Measurements from ENCODE around the gene INS.
"Not testable (repeated sequence)": the region's sequence is repeated elsewhere in the genome, so short reads cannot be mapped to it uniquely, and the experiment has no call there.

The INS gene

GRCh38 chr11:2180347-2180746 is 19.3 kb upstream of the INS start:
- no peak for ATAC-seq (ENCODE audit: insufficient read depth, low read depth)
- Histone ChIP-seq H3K36me3 (ENCODE audit: insufficient read depth, low read length) (no peaks in the 10 kb centered on the region), H4K20me1 (ENCODE audit: insufficient read depth, low read length) (no peaks in the 10 kb centered on the region; the same call in 1 of the 2 replicates), H3K79me2 (ENCODE audit: insufficient read depth, low read length) (no peaks in the 10 kb centered on the region), H3K27me3 (ENCODE audit: insufficient read depth, low read length, poor library complexity) (no peaks in the 10 kb centered on the region), H3K4me3 (ENCODE audit: low read depth in 1 of 2, low read length in 2 of 2) (no peak overlapping the region), H2AFZ (ENCODE audit: low read depth, low read length) (no peak overlapping the region), H3K9me3 (ENCODE audit: insufficient read depth, low read length, severe bottlenecking) (no peaks in the 10 kb centered on the region), H3K27ac (ENCODE audit: low read length) (no peak overlapping the region), H3K4me2 (ENCODE audit: insufficient read depth, low read length) (no peak overlapping the region), H3K9ac (ENCODE audit: low read depth, low read length) (no peak overlapping the region), H3K4me1 (ENCODE audit: insufficient read depth, low read length) (peaks cover 12% of the 10 kb centered on the region)
- no peak for DNase-seq
- no peak for TF ChIP-seq EZH2 (IDR thresholded peaks at IDR 0.05; ENCODE audit: borderline replicate concordance, low read depth, low read length, severe bottlenecking)
- TF ChIP-seq, protein P1, sequence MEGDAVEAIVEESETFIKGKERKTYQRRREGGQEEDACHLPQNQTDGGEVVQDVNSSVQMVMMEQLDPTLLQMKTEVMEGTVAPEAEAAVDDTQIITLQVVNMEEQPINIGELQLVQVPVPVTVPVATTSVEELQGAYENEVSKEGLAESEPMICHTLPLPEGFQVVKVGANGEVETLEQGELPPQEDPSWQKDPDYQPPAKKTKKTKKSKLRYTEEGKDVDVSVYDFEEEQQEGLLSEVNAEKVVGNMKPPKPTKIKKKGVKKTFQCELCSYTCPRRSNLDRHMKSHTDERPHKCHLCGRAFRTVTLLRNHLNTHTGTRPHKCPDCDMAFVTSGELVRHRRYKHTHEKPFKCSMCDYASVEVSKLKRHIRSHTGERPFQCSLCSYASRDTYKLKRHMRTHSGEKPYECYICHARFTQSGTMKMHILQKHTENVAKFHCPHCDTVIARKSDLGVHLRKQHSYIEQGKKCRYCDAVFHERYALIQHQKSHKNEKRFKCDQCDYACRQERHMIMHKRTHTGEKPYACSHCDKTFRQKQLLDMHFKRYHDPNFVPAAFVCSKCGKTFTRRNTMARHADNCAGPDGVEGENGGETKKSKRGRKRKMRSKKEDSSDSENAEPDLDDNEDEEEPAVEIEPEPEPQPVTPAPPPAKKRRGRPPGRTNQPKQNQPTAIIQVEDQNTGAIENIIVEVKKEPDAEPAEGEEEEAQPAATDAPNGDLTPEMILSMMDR (IDR thresholded peaks at IDR 0.05; ENCODE audit: borderline replicate concordance, extremely low read depth, low read length, poor library complexity, severe bottlenecking) = no peak

GRCh38 chr11:2179516-2179915 is 18.5 kb upstream of the INS start:
- Histone ChIP-seq H3K9ac (ENCODE audit: low read depth, low read length) (no peak overlapping the region), H4K20me1 (ENCODE audit: insufficient read depth, low read length) (no peaks in the 10 kb centered on the region; the same call in 1 of the 2 replicates), H3K27ac (ENCODE audit: low read length) (no peak overlapping the region), H3K4me3 (ENCODE audit: low read depth in 1 of 2, low read length in 2 of 2) (no peak overlapping the region), H3K79me2 (ENCODE audit: insufficient read depth, low read length) (no peaks in the 10 kb centered on the region), H2AFZ (ENCODE audit: low read depth, low read length) (no peak overlapping the region), H3K36me3 (ENCODE audit: insufficient read depth, low read length) (no peaks in the 10 kb centered on the region), H3K27me3 (ENCODE audit: insufficient read depth, low read length, poor library complexity) (no peaks in the 10 kb centered on the region), H3K4me1 (ENCODE audit: insufficient read depth, low read length) (peaks cover 12% of the 10 kb centered on the region), H3K4me2 (ENCODE audit: insufficient read depth, low read length) (no peak overlapping the region), H3K9me3 (ENCODE audit: insufficient read depth, low read length, severe bottlenecking) (no peaks in the 10 kb centered on the region)
- ATAC-seq (ENCODE audit: insufficient read depth, low read depth) (no peak), DNase-seq (no peak)
- no peak for TF ChIP-seq EZH2 (IDR thresholded peaks at IDR 0.05; ENCODE audit: borderline replicate concordance, low read depth, low read length, severe bottlenecking)
- TF ChIP-seq, protein P1 (IDR thresholded peaks at IDR 0.05; ENCODE audit: borderline replicate concordance, extremely low read depth, low read length, poor library complexity, severe bottlenecking) = no peak

DNA sequence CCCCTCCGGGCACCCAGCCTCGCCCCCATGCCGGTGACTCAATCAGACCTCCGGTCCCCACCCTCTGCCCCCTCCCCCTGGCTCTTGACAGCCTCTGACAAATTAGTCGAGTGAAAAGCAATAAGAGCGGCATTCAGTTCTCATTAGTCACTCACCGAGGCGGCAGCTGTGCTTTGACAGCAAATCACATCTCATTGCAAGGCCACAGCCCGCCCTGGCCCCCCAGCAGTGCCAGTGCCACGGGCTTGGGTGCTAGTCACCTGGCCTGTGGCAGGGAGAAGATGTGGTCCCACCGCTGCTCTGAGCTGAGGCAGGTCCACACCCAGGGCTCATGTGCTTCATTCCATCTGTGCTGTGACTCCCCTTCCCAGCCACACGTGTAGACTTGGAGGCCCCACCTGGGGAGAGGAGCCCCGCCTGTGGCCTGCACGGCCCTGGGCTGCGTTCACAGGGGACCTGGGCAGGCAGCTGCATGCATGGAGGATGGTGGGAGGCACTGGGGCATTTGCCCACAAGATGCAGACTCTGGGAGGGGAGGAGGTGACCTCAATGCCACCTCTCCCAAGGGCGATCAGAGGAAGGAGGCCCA is 18.0 kb upstream of the INS start:
- Histone ChIP-seq H3K27ac (ENCODE audit: low read length) (no peak overlapping the region), H3K4me1 (ENCODE audit: insufficient read depth, low read length) (peaks cover 12% of the 10 kb centered on the region)

DNA sequence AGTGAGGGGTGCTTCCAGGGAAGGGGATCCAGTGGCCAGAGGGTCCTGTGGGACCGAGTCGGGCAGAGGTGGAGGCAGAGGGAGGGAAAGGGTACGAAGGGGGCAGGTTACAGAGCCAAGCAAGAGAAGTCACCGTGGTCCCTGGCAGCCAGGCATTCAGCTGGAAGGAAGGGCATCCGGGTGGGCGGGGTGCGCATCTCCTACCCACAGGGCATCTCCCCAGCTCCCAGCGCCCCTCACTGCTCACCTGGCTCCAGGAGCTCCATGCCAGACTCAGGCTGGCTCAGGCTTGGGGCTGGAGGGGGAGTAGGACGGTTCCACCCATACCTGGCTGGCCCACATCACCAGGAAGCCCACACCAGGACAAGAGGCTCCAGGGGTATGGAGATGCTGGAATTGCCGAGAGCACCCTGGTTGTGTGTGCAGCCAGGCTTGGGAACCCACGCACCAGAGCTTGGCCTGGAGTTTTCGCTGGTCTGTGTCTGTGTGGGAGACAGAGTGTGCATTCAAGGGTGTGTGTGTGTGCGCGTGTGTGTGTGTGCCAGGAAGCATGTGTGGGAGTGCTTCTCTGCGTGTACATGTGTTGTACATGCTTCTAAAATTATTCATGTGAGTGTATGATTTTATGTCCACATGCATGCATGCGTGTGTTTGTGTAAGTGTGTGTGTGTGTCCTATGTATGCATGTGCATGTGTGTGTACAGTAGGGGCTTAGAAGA is 17.2 kb upstream of the INS start:
- H4K20me1 ChIP-seq (ENCODE audit: insufficient read depth, low read length); H3K4me2 ChIP-seq (ENCODE audit: insufficient read depth, low read length); H3K36me3 ChIP-seq (ENCODE audit: insufficient read depth, low read length); H3K9ac ChIP-seq (ENCODE audit: low read depth, low read length); ATAC-seq (ENCODE audit: insufficient read depth, low read depth); H3K79me2 ChIP-seq (ENCODE audit: insufficient read depth, low read length); H3K27ac ChIP-seq (ENCODE audit: low read length); H3K27me3 ChIP-seq (ENCODE audit: insufficient read depth, low read length, poor library complexity); H2AFZ ChIP-seq (ENCODE audit: low read depth, low read length); H3K4me3 ChIP-seq (ENCODE audit: low read depth in 1 of 2, low read length in 2 of 2); H3K9me3 ChIP-seq (ENCODE audit: insufficient read depth, low read length, severe bottlenecking); DNase-seq; H3K4me1 ChIP-seq (ENCODE audit: insufficient read depth, low read length): not testable (repeated sequence)

More for the DNA sequence above, 18.0 kb upstream of the INS start:
- Histone ChIP-seq H3K9me3 (ENCODE audit: insufficient read depth, low read length, severe bottlenecking) (no peaks in the 10 kb centered on the region), H3K9ac (ENCODE audit: low read depth, low read length) (no peak overlapping the region), H2AFZ (ENCODE audit: low read depth, low read length) (no peak overlapping the region), H3K4me2 (ENCODE audit: insufficient read depth, low read length) (no peak overlapping the region), H3K27me3 (ENCODE audit: insufficient read depth, low read length, poor library complexity) (no peaks in the 10 kb centered on the region), H3K36me3 (ENCODE audit: insufficient read depth, low read length) (no peaks in the 10 kb centered on the region), H3K79me2 (ENCODE audit: insufficient read depth, low read length) (no peaks in the 10 kb centered on the region), H3K4me3 (ENCODE audit: low read depth in 1 of 2, low read length in 2 of 2) (no peak overlapping the region), H4K20me1 (ENCODE audit: insufficient read depth, low read length) (no peaks in the 10 kb centered on the region; the same call in 1 of the 2 replicates)
- TF ChIP-seq, protein P1 (IDR thresholded peaks at IDR 0.05; ENCODE audit: borderline replicate concordance, extremely low read depth, low read length, poor library complexity, severe bottlenecking) = no peak
- TF ChIP-seq EZH2 (IDR thresholded peaks at IDR 0.05; ENCODE audit: borderline replicate concordance, low read depth, low read length, severe bottlenecking) = no peak
- no peak for ATAC-seq (ENCODE audit: insufficient read depth, low read depth)
- no peak for DNase-seq

Data from DND-41 (cell line).